Measurements from ENCODE around the gene NSUN3. TPM values are rescaled to one million over a fixed set of nuclear protein-coding genes. Genes with fewer than 3 reads are reported as not detected.

Gene NSUN3
- total and polyA plus RNA-seq, 2 donors (not counting 3 experiments of a cell fraction or from before 2014, with no cell fraction given): 3.4 to 10.7 TPM

- Histone ChIP-seq H3K27ac (ENCODE audit: insufficient read depth, low read depth, low read length) (no peak overlapping the region), H2AFZ (ENCODE audit: low read depth, low read length) (no peak overlapping the region), H3K9me1 (replicated peaks; ENCODE audit: control insufficient read depth, extremely low read depth, insufficient read depth, low read length) (no peaks in the 10 kb centered on the region), H3K36me3 (ENCODE audit: control insufficient read depth in 2 of 2, extremely low read depth in 1 of 2, insufficient read depth in 2 of 2, low read length in 2 of 2) (no peaks in the 10 kb centered on the region), H3K79me2 (ENCODE audit: control insufficient read depth, insufficient read depth, low read length) (no peaks in the 10 kb centered on the region), H4K20me1 (replicated peaks; ENCODE audit: control insufficient read depth, extremely low read depth, insufficient read depth, low read length) (no peaks in the 10 kb centered on the region), H3K27me3 (ENCODE audit: control insufficient read depth in 2 of 2, insufficient read depth in 2 of 2, low read length in 2 of 2) (no peaks in the 10 kb centered on the region), H3K4me2 (ENCODE audit: insufficient read depth, low read length) (no peak overlapping the region), H3K4me1 (ENCODE audit: control insufficient read depth, extremely low read depth, insufficient read depth, low read length) (no peaks in the 10 kb centered on the region), H3K9me3 (replicated peaks; ENCODE audit: control insufficient read depth, insufficient read depth, low read length) (no peaks in the 10 kb centered on the region), H3K4me3 (replicated peaks in 1 of 3; ENCODE audit: insufficient read depth in 1 of 3, low read depth in 1 of 3, low read length in 3 of 3) (no peak overlapping the region), H3K9ac (replicated peaks; ENCODE audit: extremely low read depth, insufficient read depth, low read length) (no peak overlapping the region)
- TF ChIP-seq POLR2AphosphoS5 (IDR thresholded peaks at IDR 0.05; ENCODE audit: insufficient read depth, low read depth, low read length) (no peak), CTCF (IDR thresholded peaks at IDR 0.05; ENCODE audit: extremely low read depth in 1 of 2, insufficient read depth in 1 of 2, low read depth in 1 of 2, low read length in 2 of 2) (no peak), JUN (IDR thresholded peaks at IDR 0.05; ENCODE audit: borderline replicate concordance, insufficient read depth, insufficient read length, low read depth) (no peak), MYC (IDR thresholded peaks at IDR 0.05; ENCODE audit: low read depth, low read length) (no peak)
- CTCF ChIA-PET: no interaction called here
- BruUV-seq (replicated peaks): no TSS peak
- POLR2A ChIA-PET: interaction anchor here (0.9 kb wide), 1 partner anchor 9 kb away, joined by 3 read pairs; no protein-coding TSS in a partner anchor
- FAIRE-seq (no peak), DNase-seq (ENCODE audit: low read depth, low spot score) (no peak)
- dilution Hi-C loops (cut with MboI; ENCODE audit: extremely low pct_ligation_motif_present, low sequenced_read_pairs): no loop called here
- intact Hi-C loops (cut with micrococcal nuclease): no loop called here
These were observed 109.1 kb downstream of the NSUN3 start for GRCh38 chr3:94171954-94172353.

- POLR2A ChIA-PET: interaction anchor here (0.9 kb wide), 1 partner anchor 9 kb away, joined by 3 read pairs; no protein-coding TSS in a partner anchor
- CTCF ChIA-PET: no interaction called here
- Histone ChIP-seq H3K9me3 (replicated peaks; ENCODE audit: control insufficient read depth, insufficient read depth, low read length) (no peaks in the 10 kb centered on the region), H2AFZ (ENCODE audit: low read depth, low read length) (no peak overlapping the region), H3K36me3 (ENCODE audit: control insufficient read depth in 2 of 2, extremely low read depth in 1 of 2, insufficient read depth in 2 of 2, low read length in 2 of 2) (no peaks in the 10 kb centered on the region), H3K27ac (ENCODE audit: insufficient read depth, low read depth, low read length) (no peak overlapping the region), H3K4me1 (ENCODE audit: control insufficient read depth, extremely low read depth, insufficient read depth, low read length) (no peaks in the 10 kb centered on the region), H3K4me2 (ENCODE audit: insufficient read depth, low read length) (no peak overlapping the region), H3K79me2 (ENCODE audit: control insufficient read depth, insufficient read depth, low read length) (no peaks in the 10 kb centered on the region), H4K20me1 (replicated peaks; ENCODE audit: control insufficient read depth, extremely low read depth, insufficient read depth, low read length) (no peaks in the 10 kb centered on the region), H3K4me3 (replicated peaks in 1 of 3; ENCODE audit: insufficient read depth in 1 of 3, low read depth in 1 of 3, low read length in 3 of 3) (no peak overlapping the region), H3K27me3 (ENCODE audit: control insufficient read depth in 2 of 2, insufficient read depth in 2 of 2, low read length in 2 of 2) (no peaks in the 10 kb centered on the region), H3K9me1 (replicated peaks; ENCODE audit: control insufficient read depth, extremely low read depth, insufficient read depth, low read length) (no peaks in the 10 kb centered on the region), H3K9ac (replicated peaks; ENCODE audit: extremely low read depth, insufficient read depth, low read length) (no peak overlapping the region)
- dilution Hi-C loops (cut with MboI; ENCODE audit: extremely low pct_ligation_motif_present, low sequenced_read_pairs): no loop called here
- TF ChIP-seq MAX (IDR thresholded peaks at IDR 0.05; ENCODE audit: insufficient read depth, insufficient read length): no peak
- no peak for TF ChIP-seq CTCF (IDR thresholded peaks at IDR 0.05; ENCODE audit: extremely low read depth in 1 of 2, insufficient read depth in 1 of 2, low read depth in 1 of 2, low read length in 2 of 2)
- TF ChIP-seq GATA2 (IDR thresholded peaks at IDR 0.05; ENCODE audit: insufficient read depth, insufficient read length, low read depth, low read length): no peak
- TF ChIP-seq MYC (IDR thresholded peaks at IDR 0.05; ENCODE audit: low read depth, low read length): no peak
- TF ChIP-seq JUN (IDR thresholded peaks at IDR 0.05; ENCODE audit: borderline replicate concordance, insufficient read depth, insufficient read length, low read depth): no peak
- no peak for TF ChIP-seq FOS (IDR thresholded peaks at IDR 0.05; ENCODE audit: borderline replicate concordance, insufficient read depth, low read length)
- no peak for TF ChIP-seq POLR2A (IDR thresholded peaks at IDR 0.05; ENCODE audit: low read depth, low read length)
- no peak for TF ChIP-seq EZH2 (IDR thresholded peaks at IDR 0.05; ENCODE audit: borderline replicate concordance, low read depth, low read length, severe bottlenecking)
- TF ChIP-seq POLR2AphosphoS5 (IDR thresholded peaks at IDR 0.05; ENCODE audit: insufficient read depth, low read depth, low read length): no peak
- no peak for DNase-seq (ENCODE audit: low read depth, low spot score)
- no peak for FAIRE-seq
- intact Hi-C loops (cut with micrococcal nuclease): no loop called here
- BruUV-seq (replicated peaks): no TSS peak
These were observed 109.9 kb downstream of the NSUN3 start for GRCh38 chr3:94172695-94173310.

All from endothelial cell of umbilical vein (primary cell).